C4-2B (cell line): ENCODE results near the gene NEB.

ENCODE experiments used
- ZFX ChIP-seq: fragments of 450-650 bp; IDR thresholded peaks from 2 replicates; pipeline ENCODE4 v1.6.1; 2017
- TF ChIP-seq, protein P1 (sequence below): fragments of 450-650 bp; conservative IDR thresholded peaks from 2 replicates; pipeline ENCODE4 v1.5.1; 2017; ENCODE audit warnings: mild to moderate bottlenecking

DNA sequence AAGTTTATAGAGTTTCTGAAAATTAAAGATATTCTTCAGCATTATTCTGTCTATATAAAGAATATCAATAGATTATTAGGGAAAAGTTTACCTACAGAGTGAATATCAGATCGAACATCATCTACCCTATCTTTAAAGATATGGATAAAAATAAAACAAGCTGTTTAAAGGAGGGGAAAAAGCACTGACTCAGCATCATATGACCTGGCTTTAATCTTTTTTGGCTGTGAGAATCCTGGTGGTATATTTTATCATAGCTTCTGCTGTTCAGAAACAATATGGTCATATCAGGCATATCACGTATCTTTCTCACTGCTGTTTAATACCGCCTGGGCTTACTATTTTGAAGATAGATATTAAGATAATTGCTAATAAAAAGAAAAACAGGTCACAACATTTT, 80.2 kb downstream of the NEB start:
- TF ChIP-seq, protein P1, sequence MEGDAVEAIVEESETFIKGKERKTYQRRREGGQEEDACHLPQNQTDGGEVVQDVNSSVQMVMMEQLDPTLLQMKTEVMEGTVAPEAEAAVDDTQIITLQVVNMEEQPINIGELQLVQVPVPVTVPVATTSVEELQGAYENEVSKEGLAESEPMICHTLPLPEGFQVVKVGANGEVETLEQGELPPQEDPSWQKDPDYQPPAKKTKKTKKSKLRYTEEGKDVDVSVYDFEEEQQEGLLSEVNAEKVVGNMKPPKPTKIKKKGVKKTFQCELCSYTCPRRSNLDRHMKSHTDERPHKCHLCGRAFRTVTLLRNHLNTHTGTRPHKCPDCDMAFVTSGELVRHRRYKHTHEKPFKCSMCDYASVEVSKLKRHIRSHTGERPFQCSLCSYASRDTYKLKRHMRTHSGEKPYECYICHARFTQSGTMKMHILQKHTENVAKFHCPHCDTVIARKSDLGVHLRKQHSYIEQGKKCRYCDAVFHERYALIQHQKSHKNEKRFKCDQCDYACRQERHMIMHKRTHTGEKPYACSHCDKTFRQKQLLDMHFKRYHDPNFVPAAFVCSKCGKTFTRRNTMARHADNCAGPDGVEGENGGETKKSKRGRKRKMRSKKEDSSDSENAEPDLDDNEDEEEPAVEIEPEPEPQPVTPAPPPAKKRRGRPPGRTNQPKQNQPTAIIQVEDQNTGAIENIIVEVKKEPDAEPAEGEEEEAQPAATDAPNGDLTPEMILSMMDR = no peak
- no peak for TF ChIP-seq ZFX
